K562 (cell line): ENCODE results near the gene DSP. TPM values are rescaled to one million over a fixed set of nuclear protein-coding genes. Genes with fewer than 3 reads are reported as not detected.
A peak's percentile ranks its signal among the peaks of the same experiment; 100 is the strongest.

Experiments used
- CHD2 ChIP-seq: IDR thresholded peaks from 2 replicates; pipeline ENCODE4 v1.6.1; 2011; ENCODE audit warnings: low read depth, low read length
- FOXM1 ChIP-seq, 2 experiments: fragments of 450-650 bp in 1 of 2; sonication (generic) in 1 of 2; formaldehyde crosslinking in 1 of 2; IDR thresholded peaks; 2 replicates each; pipeline versions ENCODE4 v1.6.1 to v1.9.0; 2017 to 2022; ENCODE audit warnings: low read depth in 2 of 2, mild to moderate bottlenecking in 2 of 2, missing genetic modification reagents in 1 of 2, moderate library complexity in 1 of 2
- HNRNPLL ChIP-seq: fragments of 200-400 bp; formaldehyde crosslinking; IDR thresholded peaks from 2 replicates; pipeline ENCODE4 v1.6.1; 2017; ENCODE audit warnings: low read length, low read depth, mild to moderate bottlenecking; ENCODE audit not compliant: poor library complexity, severe bottlenecking
- NFE2L1 ChIP-seq: fragments of 450-650 bp; IDR thresholded peaks from 2 replicates; pipeline ENCODE4 v1.6.1; 2016; ENCODE audit warnings: missing genetic modification characterization, low read depth, mild to moderate bottlenecking, missing compliant biosample characterization, moderate library complexity, borderline replicate concordance
- RBM25 ChIP-seq: fragments of 200-400 bp; formaldehyde crosslinking; IDR thresholded peaks from 2 replicates; pipeline ENCODE4 v1.6.1; 2018; ENCODE audit warnings: low read length, low read depth, moderate library complexity; ENCODE audit not compliant: severe bottlenecking
- RFX5 ChIP-seq: IDR thresholded peaks from 2 replicates; pipeline ENCODE4 v1.6.1; 2011; ENCODE audit warnings: low read depth, mild to moderate bottlenecking, improper control_type of control experiment, low read length
- SOX6 ChIP-seq: fragments of 450-650 bp; IDR thresholded peaks from 2 replicates; pipeline ENCODE4 v1.6.1; 2014; ENCODE audit warnings: mild to moderate bottlenecking
- SRSF3 ChIP-seq: fragments of 200-400 bp; formaldehyde crosslinking; IDR thresholded peaks from 2 replicates; pipeline ENCODE4 v1.6.1; 2016; ENCODE audit warnings: mild to moderate bottlenecking, low read length, moderate library complexity; ENCODE audit not compliant: insufficient read depth
- STAT5B ChIP-seq: fragments of 250-450 bp; sonication (Bioruptor Pico); IDR thresholded peaks from 2 replicates; pipeline ENCODE4 v1.8.0; 2021; ENCODE audit warnings: mild to moderate bottlenecking, inconsistent platforms
- TAF15 ChIP-seq: fragments of 200-400 bp; formaldehyde crosslinking; IDR thresholded peaks from 2 replicates; pipeline ENCODE4 v1.6.1; 2017; ENCODE audit warnings: mild to moderate bottlenecking, low read depth, low read length, moderate library complexity
- ZNF324 ChIP-seq: fragments of 250-450 bp; sonication (Bioruptor Pico); IDR thresholded peaks from 2 replicates; pipeline ENCODE4 v1.4.0; 2020; ENCODE audit warnings: mild to moderate bottlenecking
- ZNF561 ChIP-seq: fragments of 450-650 bp; formaldehyde crosslinking; conservative IDR thresholded peaks from 2 replicates; pipeline ENCODE4 v1.4.0; 2020; ENCODE audit warnings: mild to moderate bottlenecking, moderate library complexity
- polyA plus RNA-seq, 8 experiments: library from polyadenylated mRNA; depleted of rRNA in 4 of 8; stranded (reverse) in 5 of 8; unstranded in 3 of 8; fragments of >200 nt; fragmentation: Nextera tagmentation in 2 of 8; fragmentation: Illumina TruSeq in 1 of 8; extraction: Ambion mirVana in 2 of 8; extraction: Trizol in 1 of 8; gene quantifications; 2 replicates each; pipeline versions ENCODE4 v1.2.1 to v1.2.3, GENCODE V29; 2011 to 2014; ENCODE audit warnings: inconsistent platforms in 1 of 8, missing spikeins in 1 of 8
- total RNA-seq, 7 experiments: library from RNA; depleted of rRNA in 6 of 7; stranded (reverse); fragments of >200 nt in 6 of 7; fragmentation: Illumina TruSeq in 2 of 7; extraction: Trizol in 2 of 7; gene quantifications; 2 replicates each; pipeline versions ENCODE4 v1.2.1 to v1.2.3, GENCODE V29; 2011 to 2021; ENCODE audit warnings: low replicate concordance in 1 of 7
- TF ChIP-seq, protein P1 (sequence below): fragments of 450-650 bp; formaldehyde crosslinking; IDR thresholded peaks from 2 replicates; pipeline ENCODE4 v1.4.0; 2020; ENCODE audit warnings: mild to moderate bottlenecking, moderate library complexity
- TF ChIP-seq, protein P2 (sequence below): fragments of 150-350 bp; conservative IDR thresholded peaks from 2 replicates; pipeline ENCODE4 v1.6.1; 2014; ENCODE audit warnings: low read length
- TF ChIP-seq, protein P3 (sequence below), 3 experiments: IDR thresholded peaks in 2 of 3; conservative IDR thresholded peaks in 1 of 3; 2 replicates each; pipeline ENCODE4 v1.5.1; 2011 to 2012; ENCODE audit warnings: low read length in 3 of 3, mild to moderate bottlenecking in 3 of 3, control low read depth in 2 of 3, improper control_type of control experiment in 1 of 3, inconsistent platforms in 1 of 3, low read depth in 1 of 3, mixed read lengths in 1 of 3, moderate library complexity in 1 of 3; ENCODE audit not compliant: insufficient read depth in 2 of 3

The DSP gene
- total and polyA plus RNA-seq, 9 of the 15 experiments (the other 6 are each of a cell fraction or from before 2014, with no cell fraction given), result under 0.01 to 0.24 (median 0.03) TPM; not detected in 2

DNA sequence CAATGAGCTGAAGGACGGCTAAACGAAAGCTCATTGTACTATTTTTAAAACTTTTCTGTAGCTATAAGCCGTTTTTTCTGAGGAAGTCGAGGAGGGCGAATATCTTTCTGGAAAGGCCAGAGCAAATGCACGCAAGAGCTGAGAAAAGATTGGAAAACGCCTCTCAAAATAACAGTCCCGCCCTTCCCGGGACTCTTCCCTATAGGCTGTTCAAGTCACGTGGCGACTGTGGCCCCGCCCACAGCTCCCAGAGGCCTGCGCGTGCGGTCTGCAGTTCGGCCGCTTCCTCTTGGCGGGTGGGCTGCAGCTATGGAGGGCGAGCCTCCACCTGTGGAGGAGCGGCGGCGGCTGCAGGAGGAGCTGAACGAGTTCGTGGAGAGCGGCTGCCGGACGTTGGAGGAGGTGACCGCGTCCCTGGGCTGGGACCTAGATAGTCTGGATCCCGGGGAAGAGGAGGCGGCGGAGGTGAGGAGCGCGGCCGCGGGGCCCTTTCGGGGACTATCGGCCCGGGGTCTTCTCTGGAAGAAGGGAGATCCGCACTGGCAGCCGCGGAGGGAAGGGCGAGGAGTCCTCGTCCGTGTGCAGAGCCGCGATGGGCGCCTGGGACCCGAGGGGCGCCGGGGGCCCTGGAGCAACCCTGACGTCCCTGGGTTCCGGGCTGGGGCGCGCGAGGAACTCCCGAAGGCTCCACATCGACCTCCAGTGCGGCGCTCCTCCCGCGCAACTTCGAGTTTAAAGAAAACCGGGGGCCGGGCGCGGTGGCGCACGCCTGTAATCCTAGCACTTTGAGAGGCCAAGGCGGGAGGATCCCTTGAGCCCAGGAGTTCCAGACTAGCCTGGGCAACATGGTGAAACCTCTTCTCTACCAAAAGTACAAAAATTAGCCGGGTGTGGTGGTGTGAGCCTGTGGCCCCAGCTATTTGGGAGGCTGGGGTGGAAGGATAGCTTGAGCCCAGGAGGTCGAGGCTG is 48.8 kb downstream of the DSP start, which contains the start of gene SNRNP48 (continued):
- TF ChIP-seq, protein P1, sequence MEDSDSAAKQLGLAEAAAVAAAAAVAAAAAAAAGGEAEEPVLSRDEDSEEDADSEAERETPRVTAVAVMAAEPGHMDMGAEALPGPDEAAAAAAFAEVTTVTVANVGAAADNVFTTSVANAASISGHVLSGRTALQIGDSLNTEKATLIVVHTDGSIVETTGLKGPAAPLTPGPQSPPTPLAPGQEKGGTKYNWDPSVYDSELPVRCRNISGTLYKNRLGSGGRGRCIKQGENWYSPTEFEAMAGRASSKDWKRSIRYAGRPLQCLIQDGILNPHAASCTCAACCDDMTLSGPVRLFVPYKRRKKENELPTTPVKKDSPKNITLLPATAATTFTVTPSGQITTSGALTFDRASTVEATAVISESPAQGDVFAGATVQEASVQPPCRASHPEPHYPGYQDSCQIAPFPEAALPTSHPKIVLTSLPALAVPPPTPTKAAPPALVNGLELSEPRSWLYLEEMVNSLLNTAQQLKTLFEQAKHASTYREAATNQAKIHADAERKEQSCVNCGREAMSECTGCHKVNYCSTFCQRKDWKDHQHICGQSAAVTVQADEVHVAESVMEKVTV, result no peak
- TF ChIP-seq TAF15 (no peak), SRSF3 (no peak), ZNF324 (CRISPR knock-in tag) (peak; percentile 78; the same call in 1 of the 2 replicates), SOX6 (no peak; the same call in 1 of the 2 replicates), RFX5 (no peak), STAT5B (CRISPR knock-in tag) (no peak), RBM25 (peak; percentile 57), HNRNPLL (no peak), ZNF561 (CRISPR knock-in tag) (no peak), FOXM1 (IDR thresholded peaks at IDR 0.05; ENCODE audit: low read depth) (no peak), FOXM1 (CRISPR knock-in tag; IDR thresholded peaks at IDR 0.05; ENCODE audit: low read depth) (0 out of 2 replicates have a peak, but pooled peaks have one; percentile 71), NFE2L1 (no peak), CHD2 (peak; percentile 66)
- TF ChIP-seq, protein P2, sequence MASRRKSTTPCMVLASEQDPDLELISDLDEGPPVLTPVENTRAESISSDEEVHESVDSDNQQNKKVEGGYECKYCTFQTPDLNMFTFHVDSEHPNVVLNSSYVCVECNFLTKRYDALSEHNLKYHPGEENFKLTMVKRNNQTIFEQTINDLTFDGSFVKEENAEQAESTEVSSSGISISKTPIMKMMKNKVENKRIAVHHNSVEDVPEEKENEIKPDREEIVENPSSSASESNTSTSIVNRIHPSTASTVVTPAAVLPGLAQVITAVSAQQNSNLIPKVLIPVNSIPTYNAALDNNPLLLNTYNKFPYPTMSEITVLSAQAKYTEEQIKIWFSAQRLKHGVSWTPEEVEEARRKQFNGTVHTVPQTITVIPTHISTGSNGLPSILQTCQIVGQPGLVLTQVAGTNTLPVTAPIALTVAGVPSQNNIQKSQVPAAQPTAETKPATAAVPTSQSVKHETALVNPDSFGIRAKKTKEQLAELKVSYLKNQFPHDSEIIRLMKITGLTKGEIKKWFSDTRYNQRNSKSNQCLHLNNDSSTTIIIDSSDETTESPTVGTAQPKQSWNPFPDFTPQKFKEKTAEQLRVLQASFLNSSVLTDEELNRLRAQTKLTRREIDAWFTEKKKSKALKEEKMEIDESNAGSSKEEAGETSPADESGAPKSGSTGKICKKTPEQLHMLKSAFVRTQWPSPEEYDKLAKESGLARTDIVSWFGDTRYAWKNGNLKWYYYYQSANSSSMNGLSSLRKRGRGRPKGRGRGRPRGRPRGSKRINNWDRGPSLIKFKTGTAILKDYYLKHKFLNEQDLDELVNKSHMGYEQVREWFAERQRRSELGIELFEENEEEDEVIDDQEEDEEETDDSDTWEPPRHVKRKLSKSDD, result no peak
- TF ChIP-seq, protein P3, sequence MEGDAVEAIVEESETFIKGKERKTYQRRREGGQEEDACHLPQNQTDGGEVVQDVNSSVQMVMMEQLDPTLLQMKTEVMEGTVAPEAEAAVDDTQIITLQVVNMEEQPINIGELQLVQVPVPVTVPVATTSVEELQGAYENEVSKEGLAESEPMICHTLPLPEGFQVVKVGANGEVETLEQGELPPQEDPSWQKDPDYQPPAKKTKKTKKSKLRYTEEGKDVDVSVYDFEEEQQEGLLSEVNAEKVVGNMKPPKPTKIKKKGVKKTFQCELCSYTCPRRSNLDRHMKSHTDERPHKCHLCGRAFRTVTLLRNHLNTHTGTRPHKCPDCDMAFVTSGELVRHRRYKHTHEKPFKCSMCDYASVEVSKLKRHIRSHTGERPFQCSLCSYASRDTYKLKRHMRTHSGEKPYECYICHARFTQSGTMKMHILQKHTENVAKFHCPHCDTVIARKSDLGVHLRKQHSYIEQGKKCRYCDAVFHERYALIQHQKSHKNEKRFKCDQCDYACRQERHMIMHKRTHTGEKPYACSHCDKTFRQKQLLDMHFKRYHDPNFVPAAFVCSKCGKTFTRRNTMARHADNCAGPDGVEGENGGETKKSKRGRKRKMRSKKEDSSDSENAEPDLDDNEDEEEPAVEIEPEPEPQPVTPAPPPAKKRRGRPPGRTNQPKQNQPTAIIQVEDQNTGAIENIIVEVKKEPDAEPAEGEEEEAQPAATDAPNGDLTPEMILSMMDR (IDR thresholded peaks at IDR 0.05 in 2 of 3, conservative IDR thresholded peaks at IDR 0.05 in 1 of 3; ENCODE audit: insufficient read depth in 2 of 3, low read depth in 1 of 3, low read length in 3 of 3), result no peak
